CD4-positive, CD25-positive, alpha-beta regulatory T cell (primary cell): ENCODE measurements around the gene TMEM235. TPM values are rescaled to one million over a fixed set of nuclear protein-coding genes. Genes with fewer than 3 reads are reported as not detected.

ENCODE experiments used
- ATAC-seq, 2 donors: fragments of 150-1000 bp; cut with Tn5 transposase; one replicate each; pipeline ENCODE4 v1.10.0; 2021; ENCODE audit warnings: low read depth in 2 of 2, moderate number of reproducible peaks in 2 of 2, moderate library complexity in 1 of 2
- DNase-seq, 3 donors: peaks; one replicate each; pipeline versions ENCODE4 v3.0.0 to v3.0.0-alpha.2; 2012 to 2022; ENCODE audit warnings: mixed read lengths in 1 of 3
- H3K27ac ChIP-seq: one replicate; pipeline ENCODE4 v1.7.0; 2013; ENCODE audit warnings: mild to moderate bottlenecking, low read length; ENCODE audit not compliant: insufficient read depth, poor library complexity, severe bottlenecking
- H3K27me3 ChIP-seq: one replicate; pipeline ENCODE4 v1.7.0; 2013; ENCODE audit warnings: low read length; ENCODE audit not compliant: control insufficient read depth, insufficient read depth
- H3K36me3 ChIP-seq: one replicate; pipeline ENCODE4 v1.7.0; 2013; ENCODE audit warnings: mild to moderate bottlenecking, low read length, moderate library complexity; ENCODE audit not compliant: control insufficient read depth, insufficient read depth
- H3K4me1 ChIP-seq: 2 replicates; pipeline ENCODE4 v1.7.0; 2013; ENCODE audit warnings: mild to moderate bottlenecking, low read length; ENCODE audit not compliant: insufficient read depth, control insufficient read depth, poor library complexity, severe bottlenecking
- H3K4me3 ChIP-seq: one replicate; pipeline ENCODE4 v1.7.0; 2013; ENCODE audit warnings: low read depth, mild to moderate bottlenecking, low read length, moderate library complexity
- H3K9me3 ChIP-seq, 2 experiments: 1 replicate in 1 of 2; 2 replicates in 1 of 2; pipeline ENCODE4 v1.7.0; 2013; ENCODE audit warnings: low read length in 2 of 2, mild to moderate bottlenecking in 1 of 2, moderate library complexity in 1 of 2; ENCODE audit not compliant: control insufficient read depth in 2 of 2
- H3K27ac Mint-ChIP-seq, 3 donors: one replicate each; pipeline ENCODE4 v1.8.0; 2020 to 2022; ENCODE audit warnings: mild to moderate bottlenecking in 3 of 3, mixed read lengths in 3 of 3, moderate library complexity in 2 of 3
- H3K27me3 Mint-ChIP-seq: one replicate; pipeline ENCODE4 v1.8.0; 2022; ENCODE audit warnings: mild to moderate bottlenecking, mixed read lengths
- H3K36me3 Mint-ChIP-seq: one replicate; pipeline ENCODE4 v1.8.0; 2020; ENCODE audit warnings: mixed read lengths
- H3K4me1 Mint-ChIP-seq, 4 donors: one replicate each; pipeline ENCODE4 v1.8.0; 2020 to 2022; ENCODE audit warnings: mixed read lengths in 4 of 4, mild to moderate bottlenecking in 1 of 4
- H3K4me3 Mint-ChIP-seq, 4 donors: one replicate each; pipeline ENCODE4 v1.8.0; 2020 to 2022; ENCODE audit warnings: mild to moderate bottlenecking in 4 of 4, mixed read lengths in 4 of 4, moderate library complexity in 3 of 4
- H3K9me3 Mint-ChIP-seq, 7 donors: one replicate each; pipeline ENCODE4 v1.8.0; 2020 to 2022; ENCODE audit warnings: mixed read lengths in 7 of 7, mild to moderate bottlenecking in 3 of 7, moderate library complexity in 2 of 7
- polyA plus RNA-seq, 4 donors: library from polyadenylated mRNA; unstranded; fragments of 300-500 nt; fragmentation: Illumina TruSeq; gene quantifications; one replicate each; pipeline ENCODE4 v1.2.3, GENCODE V29; 2021
- total RNA-seq: library from RNA; stranded (reverse); gene quantifications from one replicate; pipeline ENCODE4 v1.2.3, GENCODE V29; 2022

The TMEM235 gene
- total RNA-seq: not detected
- polyA plus RNA-seq: not detected

DNA sequence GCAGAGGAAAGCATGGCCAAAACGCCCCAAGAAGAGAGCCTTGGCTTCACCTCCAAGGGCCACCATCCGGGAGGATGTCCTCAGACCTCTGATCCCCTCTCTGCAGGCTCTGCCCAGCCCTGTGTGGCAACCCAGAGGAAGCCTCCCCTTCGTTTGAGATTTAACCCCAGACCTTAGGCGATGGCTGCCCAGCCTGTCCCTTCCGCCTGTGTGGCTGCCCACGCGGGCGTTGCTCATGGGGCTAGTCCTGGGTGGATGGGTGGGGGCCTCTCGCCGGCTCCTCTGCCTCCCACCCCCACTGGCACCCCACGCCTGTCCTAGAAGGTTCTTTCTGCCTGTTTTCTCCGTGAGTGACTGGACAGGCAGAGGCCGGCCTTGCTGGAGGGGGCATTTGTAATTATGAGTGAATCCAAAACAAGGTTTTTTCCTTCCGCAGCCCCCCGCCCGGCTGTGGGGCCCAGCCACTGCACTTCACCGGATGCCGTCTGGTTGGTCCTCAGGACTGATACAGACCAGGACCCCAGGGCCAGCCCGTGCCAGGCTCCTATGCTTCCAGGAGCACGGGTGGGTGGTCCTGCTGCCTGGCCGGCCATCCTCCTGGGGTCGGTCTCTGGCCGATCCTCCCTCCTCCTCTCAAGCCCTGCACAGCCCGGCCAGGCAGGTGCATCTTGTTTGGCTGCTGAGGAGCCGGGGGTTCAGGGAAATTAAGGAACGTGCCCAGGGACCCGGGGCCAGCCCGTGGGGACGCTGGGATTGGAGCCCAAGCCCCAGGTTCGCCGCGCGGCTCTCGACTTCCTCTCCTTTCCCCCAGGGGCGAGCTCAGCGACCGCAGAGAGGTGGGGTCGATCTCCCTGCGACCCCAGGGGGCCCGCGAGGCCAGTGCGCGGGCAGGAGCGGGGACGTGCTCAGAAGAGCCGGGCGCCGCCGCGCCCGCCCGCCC is at the start of gene TMEM235:
TMEM235 (plus strand) TSS at position 636 of the 940 bp plus-strand sequence. CDS start 393 bp downstream, outside the sequence.
- peaks cover 9% of the 10 kb centered on the region for H3K27me3 ChIP-seq
- Mint-ChIP-seq H3K27ac (no peak within 1 kb of the TSS), H3K36me3 (no peaks in the 10 kb centered on the region), H3K27me3 (peaks cover 40% of the 10 kb centered on the region), H3K4me3 (peak within 1 kb of the TSS in 1 of 4 donors; percentile 52), H3K9me3 (peaks cover 0 to 2% (median 0%) of the 10 kb centered on the region in 7 donors), H3K4me1 (peaks cover 0 to 11% (median 6%) of the 10 kb centered on the region in 4 donors)
- peaks cover 4% of the 10 kb centered on the region for H3K4me1 ChIP-seq
- no peak within 1 kb of the TSS for H3K4me3 ChIP-seq
- no peaks in the 10 kb centered on the region for H3K36me3 ChIP-seq
- H3K27ac ChIP-seq: no peak within 1 kb of the TSS
- DNase-seq: no peak
- ATAC-seq: no peak
- H3K9me3 ChIP-seq: no peaks in the 10 kb centered on the region

DNA sequence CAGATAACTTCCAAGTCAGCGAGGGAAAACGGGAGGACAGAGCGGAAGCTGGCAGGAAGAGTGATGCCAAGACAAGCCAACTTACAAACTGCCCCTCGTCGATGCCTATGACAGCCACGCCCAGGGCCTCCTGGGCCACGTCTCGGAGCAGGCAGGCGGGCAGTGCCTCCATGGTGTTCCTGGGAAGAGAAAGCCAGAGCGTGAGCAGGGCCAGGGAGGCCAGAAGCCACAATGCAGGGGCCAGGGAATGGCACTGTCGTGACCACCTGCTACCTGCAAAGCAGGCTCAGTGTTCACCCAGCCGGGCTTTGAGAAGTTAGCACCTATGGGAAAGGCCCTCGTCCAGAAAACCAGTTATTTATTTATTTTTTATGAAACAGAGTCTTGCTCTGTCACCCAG is 48.9 kb upstream of the TMEM235 start:
- H3K4me1 Mint-ChIP-seq: peaks cover 8 to 26% (median 14%) of the 10 kb centered on the region in 4 donors
- no peak overlapping the region for H3K27ac Mint-ChIP-seq
- no peaks in the 10 kb centered on the region for H3K36me3 Mint-ChIP-seq
- Histone ChIP-seq H3K4me3 (no peak overlapping the region), H3K9me3 (no peaks in the 10 kb centered on the region), H3K27ac (no peak overlapping the region), H3K4me1 (peaks cover 16% of the 10 kb centered on the region), H3K27me3 (no peaks in the 10 kb centered on the region), H3K36me3 (no peaks in the 10 kb centered on the region)
- ATAC-seq (no peak), DNase-seq (no peak)
- no peaks in the 10 kb centered on the region for H3K9me3 Mint-ChIP-seq
- no peaks in the 10 kb centered on the region for H3K27me3 Mint-ChIP-seq
- no peak overlapping the region for H3K4me3 Mint-ChIP-seq

DNA sequence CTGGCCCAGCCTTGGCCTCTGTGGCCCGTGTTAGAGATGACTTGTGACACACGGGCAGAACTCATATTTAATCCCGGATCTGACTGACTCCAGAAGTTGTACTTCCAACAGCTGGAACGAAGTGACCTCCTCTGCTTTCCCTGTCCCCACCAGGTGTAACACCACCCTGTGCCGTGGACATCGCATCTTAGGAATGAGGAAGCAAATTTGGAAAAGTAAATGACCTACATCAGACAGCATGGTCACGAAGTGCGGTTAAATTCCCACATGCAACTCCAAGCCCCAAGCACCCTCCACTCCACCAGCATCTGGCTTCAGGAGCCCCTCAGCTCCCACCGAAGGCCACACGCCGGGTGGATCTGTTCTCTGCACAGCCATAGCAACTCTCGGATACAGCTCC is 47.5 kb upstream of the TMEM235 start:
- Mint-ChIP-seq H3K27me3 (no peaks in the 10 kb centered on the region), H3K4me3 (no peak overlapping the region), H3K4me1 (peaks cover 8 to 31% (median 17%) of the 10 kb centered on the region in 4 donors), H3K27ac (peak overlapping the region in 2 of 3 donors; percentile 29 to 46), H3K36me3 (no peaks in the 10 kb centered on the region), H3K9me3 (no peaks in the 10 kb centered on the region)
- Histone ChIP-seq H3K4me1 (peaks cover 19% of the 10 kb centered on the region), H3K4me3 (no peak overlapping the region), H3K9me3 (no peaks in the 10 kb centered on the region), H3K36me3 (no peaks in the 10 kb centered on the region), H3K27me3 (no peaks in the 10 kb centered on the region), H3K27ac (no peak overlapping the region)
- no peak for ATAC-seq
- DNase-seq: no peak

DNA sequence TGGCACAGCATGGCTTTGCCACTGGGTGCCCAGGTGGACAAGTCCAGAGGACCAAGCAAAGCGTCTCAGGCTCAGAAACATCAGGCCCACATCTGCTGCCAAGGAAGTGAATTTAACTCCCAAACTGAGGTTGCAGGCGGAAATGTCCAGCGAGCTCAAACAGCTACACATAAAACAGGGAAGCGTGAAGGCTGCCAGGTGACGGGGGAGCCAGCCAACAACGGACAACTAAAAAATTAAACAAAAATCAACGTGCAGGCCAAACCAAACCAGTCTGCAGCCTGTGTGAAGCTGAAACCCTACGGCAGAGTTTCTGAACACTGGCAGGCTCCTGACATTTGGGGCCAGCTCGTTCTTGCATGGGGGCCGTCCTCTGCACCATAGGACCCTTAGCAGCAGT is 47.1 kb upstream of the TMEM235 start:
- Mint-ChIP-seq H3K36me3 (no peaks in the 10 kb centered on the region), H3K27ac (peak overlapping the region in 2 of 3 donors; percentile 23 to 29), H3K4me3 (peak overlapping the region in 3 of 4 donors; percentile 31 to 65 (median 62)), H3K27me3 (no peaks in the 10 kb centered on the region), H3K9me3 (no peaks in the 10 kb centered on the region), H3K4me1 (peaks cover 8 to 31% (median 17%) of the 10 kb centered on the region in 4 donors)
- H3K4me1 ChIP-seq: peaks cover 19% of the 10 kb centered on the region
- H3K36me3 ChIP-seq: no peaks in the 10 kb centered on the region
- H3K4me3 ChIP-seq: no peak overlapping the region
- DNase-seq (no peak), ATAC-seq (no peak)
- no peaks in the 10 kb centered on the region for H3K9me3 ChIP-seq
- no peaks in the 10 kb centered on the region for H3K27me3 ChIP-seq
- H3K27ac ChIP-seq: no peak overlapping the region

DNA sequence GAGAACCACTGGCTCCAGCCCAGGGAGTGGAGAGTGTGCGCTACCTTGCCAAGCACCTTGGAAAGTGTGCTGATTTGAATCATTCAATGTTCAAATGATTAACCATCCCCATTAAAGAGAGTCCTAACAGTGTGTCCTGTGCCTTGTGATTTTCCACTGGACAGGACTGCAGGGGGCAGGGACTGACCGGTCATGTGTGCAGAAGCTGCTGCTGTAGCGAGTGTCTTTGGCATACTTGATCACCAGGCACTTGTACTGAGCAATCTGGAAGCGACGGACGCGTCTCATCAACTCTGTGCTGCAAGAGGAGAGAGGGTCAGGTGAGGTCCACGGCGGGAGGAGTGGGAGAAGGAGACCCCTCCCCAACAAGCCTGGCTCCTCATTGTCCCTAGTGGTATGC is 46.6 kb upstream of the TMEM235 start:
- Mint-ChIP-seq H3K4me3 (peak overlapping the region; percentile 31 to 71 (median 58)), H3K9me3 (no peaks in the 10 kb centered on the region), H3K27me3 (no peaks in the 10 kb centered on the region), H3K36me3 (no peaks in the 10 kb centered on the region), H3K27ac (peak overlapping the region in 1 of 3 donors; percentile 74), H3K4me1 (peaks cover 8 to 31% (median 17%) of the 10 kb centered on the region in 4 donors)
- Histone ChIP-seq H3K4me3 (no peak overlapping the region), H3K36me3 (no peaks in the 10 kb centered on the region), H3K27me3 (no peaks in the 10 kb centered on the region), H3K9me3 (no peaks in the 10 kb centered on the region), H3K27ac (no peak overlapping the region), H3K4me1 (peaks cover 19% of the 10 kb centered on the region)
- ATAC-seq (no peak), DNase-seq (no peak)

DNA sequence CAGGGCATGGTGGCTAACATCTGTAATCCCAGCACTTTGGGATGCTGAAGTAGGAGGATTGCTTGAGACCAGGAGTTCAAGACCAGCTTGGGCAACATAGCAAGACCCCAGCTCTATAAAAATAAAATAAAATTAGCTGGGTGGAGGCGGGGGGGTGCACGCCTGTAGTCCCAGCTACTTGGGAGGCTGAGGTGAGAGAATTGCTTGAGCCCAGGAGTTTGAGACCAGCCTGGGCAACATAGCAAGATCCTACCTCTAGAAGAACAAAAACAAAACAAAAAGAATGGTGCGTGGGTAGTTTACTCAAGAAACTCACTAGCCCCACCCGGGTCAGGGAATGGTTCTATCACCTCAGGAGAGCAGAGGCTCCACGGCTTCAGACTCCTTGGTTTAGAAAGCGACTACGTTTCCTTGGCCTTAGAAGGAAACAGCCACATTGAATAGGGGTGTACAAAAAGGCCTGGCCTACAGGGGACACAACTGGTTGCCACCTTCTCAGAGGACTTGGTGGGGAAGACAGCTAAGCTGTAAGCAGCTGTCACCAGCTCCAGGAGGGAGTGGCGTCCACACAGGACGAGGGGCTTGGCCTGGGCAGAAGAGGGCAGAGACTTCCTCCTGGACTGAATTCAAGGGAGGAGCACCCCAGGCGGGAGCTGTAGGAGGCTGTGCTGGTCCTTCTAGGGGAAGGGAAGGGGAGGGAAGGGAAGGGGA is 45.3 kb upstream of the TMEM235 start:
- Histone ChIP-seq H3K4me3 (peak overlapping the region; percentile 26), H3K9me3 (no peaks in the 10 kb centered on the region), H3K27ac (no peak overlapping the region), H3K36me3 (no peaks in the 10 kb centered on the region), H3K27me3 (no peaks in the 10 kb centered on the region), H3K4me1 (peaks cover 19% of the 10 kb centered on the region)
- no peaks in the 10 kb centered on the region for H3K27me3 Mint-ChIP-seq
- H3K36me3 Mint-ChIP-seq: no peaks in the 10 kb centered on the region
- H3K4me1 Mint-ChIP-seq: peaks cover 2 to 28% (median 12%) of the 10 kb centered on the region in 4 donors
- no peak overlapping the region for H3K27ac Mint-ChIP-seq
- peak in 1 of 3 donors; percentile 35 for DNase-seq
- no peaks in the 10 kb centered on the region for H3K9me3 Mint-ChIP-seq
- no peak for ATAC-seq
- peak overlapping the region; percentile 27 to 76 (median 74) for H3K4me3 Mint-ChIP-seq

DNA sequence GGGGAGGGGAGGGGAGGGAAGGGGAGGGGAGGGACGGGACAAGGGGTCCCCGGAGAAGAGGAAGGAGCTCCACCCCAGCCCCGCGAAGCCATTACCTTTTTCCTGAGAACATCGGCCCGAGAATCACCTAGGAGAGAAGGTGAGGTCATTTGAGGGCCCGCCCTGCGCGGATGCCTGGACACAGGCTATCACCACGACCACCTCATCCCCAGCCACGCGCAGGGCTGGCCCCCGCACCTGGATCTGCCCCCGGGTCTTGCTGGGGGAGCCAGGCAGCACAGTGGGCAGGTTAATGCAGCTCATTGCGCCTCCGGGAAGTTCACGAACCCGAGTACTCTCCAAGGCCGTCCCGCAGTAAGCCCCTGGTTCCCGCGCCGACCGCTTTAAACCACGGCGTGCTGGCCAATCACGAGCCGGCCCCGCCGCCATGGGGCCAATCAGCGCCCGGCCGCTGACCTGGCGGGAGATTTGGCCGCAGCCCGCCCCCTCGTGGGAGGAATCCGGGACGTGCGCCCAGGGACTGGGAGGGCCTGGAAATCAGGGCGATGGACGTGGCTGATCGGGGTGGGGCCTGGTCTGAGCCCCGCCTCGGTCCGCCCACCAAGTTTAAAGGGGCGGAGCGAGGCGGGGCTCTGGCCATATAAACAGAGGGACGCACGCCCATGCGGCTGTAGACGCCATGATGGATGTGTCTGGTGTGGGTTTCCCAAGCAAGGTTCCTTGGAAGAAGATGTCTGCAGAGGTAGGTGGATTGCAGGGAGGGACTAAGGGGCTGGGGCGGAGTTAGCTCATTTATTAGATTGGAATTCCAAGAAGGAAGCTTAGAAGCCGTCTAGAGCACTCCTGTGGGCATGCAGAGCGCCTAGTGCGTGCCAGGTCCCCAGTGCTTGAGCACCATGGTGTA is 44.5 kb upstream of the TMEM235 start, which contains the start of the genes AFMID and TK1:
AFMID (plus strand) TSS at position 671 of the 904 bp plus-strand sequence; CDS start at position 680, 9 bp downstream.
TK1 (minus strand) TSS at position 361 of the 904 bp plus-strand sequence; CDS start at position 303, 58 bp downstream.
- no peaks in the 10 kb centered on the region for H3K27me3 ChIP-seq
- no peaks in the 10 kb centered on the region for H3K36me3 ChIP-seq
- peak within 1 kb of the TSS; percentile 84 for H3K4me3 ChIP-seq
- peak; percentile 71 to 93 (median 80) for DNase-seq
- no peaks in the 10 kb centered on the region for H3K36me3 Mint-ChIP-seq
- H3K27ac Mint-ChIP-seq: peak within 1 kb of the TSS; percentile 49 to 60 (median 56)
- H3K9me3 ChIP-seq: no peaks in the 10 kb centered on the region
- H3K4me1 ChIP-seq: peaks cover 19% of the 10 kb centered on the region
- H3K4me3 Mint-ChIP-seq: peak within 1 kb of the TSS; percentile 78 to 92 (median 87)
- H3K27ac ChIP-seq: peak within 1 kb of the TSS; percentile 23
- peak; percentile 83 to 86 for ATAC-seq
- no peaks in the 10 kb centered on the region for H3K9me3 Mint-ChIP-seq
- H3K27me3 Mint-ChIP-seq: no peaks in the 10 kb centered on the region
- peaks cover 2 to 28% (median 12%) of the 10 kb centered on the region in 4 donors for H3K4me1 Mint-ChIP-seq
